ENCODE data around the gene CRY2. TPM values are rescaled to one million over a fixed set of nuclear protein-coding genes. Genes with fewer than 3 reads are reported as not detected.

CRY2 gene
- total and polyA plus RNA-seq, 2 experiments from 2014 or later = 9.5 to 15.4 TPM

DNA sequence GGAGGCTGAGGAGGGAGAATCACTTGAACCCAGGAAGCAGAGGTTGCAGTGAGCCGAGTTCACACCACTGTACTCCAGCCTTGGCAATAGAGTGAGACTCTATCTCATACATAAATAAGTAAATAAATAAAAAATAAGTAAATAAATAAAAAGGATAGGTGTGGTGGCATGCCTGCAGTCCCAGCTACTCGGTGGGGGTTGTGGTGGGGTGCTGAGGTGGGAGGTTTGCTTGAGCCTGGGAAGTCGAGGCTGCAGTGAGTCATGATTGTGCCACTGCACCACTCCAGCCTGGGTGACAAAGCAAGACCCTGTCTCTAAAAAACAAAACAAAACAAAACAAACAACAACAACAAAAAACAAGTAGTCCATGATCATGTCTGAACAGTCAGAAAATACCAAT lies 78.3 kb downstream of the CRY2 start:
- ATAC-seq = no peak
- TF ChIP-seq ZNF114 (CRISPR knock-in tag; IDR thresholded peaks at IDR 0.05) (no peak), EZH2 (IDR thresholded peaks at IDR 0.05; ENCODE audit: low read depth, unreplicated experiment) (no peak), NANOG (IDR thresholded peaks at IDR 0.05; ENCODE audit: borderline replicate concordance) (no peak), STAT1 (IDR thresholded peaks at IDR 0.05; ENCODE audit: unreplicated experiment) (no peak), EZH2phosphoT487 (IDR thresholded peaks at IDR 0.05; ENCODE audit: unreplicated experiment) (no peak)
- TF ChIP-seq, protein P1, sequence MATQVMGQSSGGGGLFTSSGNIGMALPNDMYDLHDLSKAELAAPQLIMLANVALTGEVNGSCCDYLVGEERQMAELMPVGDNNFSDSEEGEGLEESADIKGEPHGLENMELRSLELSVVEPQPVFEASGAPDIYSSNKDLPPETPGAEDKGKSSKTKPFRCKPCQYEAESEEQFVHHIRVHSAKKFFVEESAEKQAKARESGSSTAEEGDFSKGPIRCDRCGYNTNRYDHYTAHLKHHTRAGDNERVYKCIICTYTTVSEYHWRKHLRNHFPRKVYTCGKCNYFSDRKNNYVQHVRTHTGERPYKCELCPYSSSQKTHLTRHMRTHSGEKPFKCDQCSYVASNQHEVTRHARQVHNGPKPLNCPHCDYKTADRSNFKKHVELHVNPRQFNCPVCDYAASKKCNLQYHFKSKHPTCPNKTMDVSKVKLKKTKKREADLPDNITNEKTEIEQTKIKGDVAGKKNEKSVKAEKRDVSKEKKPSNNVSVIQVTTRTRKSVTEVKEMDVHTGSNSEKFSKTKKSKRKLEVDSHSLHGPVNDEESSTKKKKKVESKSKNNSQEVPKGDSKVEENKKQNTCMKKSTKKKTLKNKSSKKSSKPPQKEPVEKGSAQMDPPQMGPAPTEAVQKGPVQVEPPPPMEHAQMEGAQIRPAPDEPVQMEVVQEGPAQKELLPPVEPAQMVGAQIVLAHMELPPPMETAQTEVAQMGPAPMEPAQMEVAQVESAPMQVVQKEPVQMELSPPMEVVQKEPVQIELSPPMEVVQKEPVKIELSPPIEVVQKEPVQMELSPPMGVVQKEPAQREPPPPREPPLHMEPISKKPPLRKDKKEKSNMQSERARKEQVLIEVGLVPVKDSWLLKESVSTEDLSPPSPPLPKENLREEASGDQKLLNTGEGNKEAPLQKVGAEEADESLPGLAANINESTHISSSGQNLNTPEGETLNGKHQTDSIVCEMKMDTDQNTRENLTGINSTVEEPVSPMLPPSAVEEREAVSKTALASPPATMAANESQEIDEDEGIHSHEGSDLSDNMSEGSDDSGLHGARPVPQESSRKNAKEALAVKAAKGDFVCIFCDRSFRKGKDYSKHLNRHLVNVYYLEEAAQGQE (IDR thresholded peaks at IDR 0.05; ENCODE audit: unreplicated experiment) = no peak

DNA sequence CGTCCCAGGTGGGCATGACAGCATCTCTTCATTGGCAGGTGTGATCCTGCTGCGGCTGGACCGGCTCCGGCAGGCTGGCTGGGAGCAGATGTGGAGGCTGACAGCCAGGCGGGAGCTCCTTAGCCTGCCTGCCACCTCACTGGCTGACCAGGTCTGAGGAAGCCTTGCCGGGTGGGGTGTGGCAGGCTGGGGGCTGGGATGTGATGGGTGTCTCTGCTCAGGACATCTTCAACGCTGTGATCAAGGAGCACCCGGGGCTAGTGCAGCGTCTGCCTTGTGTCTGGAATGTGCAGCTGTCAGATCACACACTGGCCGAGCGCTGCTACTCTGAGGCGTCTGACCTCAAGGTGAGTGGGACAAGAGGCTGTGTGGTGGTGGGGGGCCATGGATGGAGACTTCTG lies 78.7 kb downstream of the CRY2 start:
- Histone ChIP-seq H4K20me1 (replicated peaks; ENCODE audit: insufficient read depth) (peaks cover 6% of the 10 kb centered on the region; the same call in 1 of the 2 replicates), H3K9me2 (ENCODE audit: insufficient read depth) (no peaks in the 10 kb centered on the region), H3K27ac (ENCODE audit: low read depth) (no peak overlapping the region), H3K4me2 (no peak overlapping the region), H3K79me2 (replicated peaks; ENCODE audit: insufficient read depth) (peaks cover 19% of the 10 kb centered on the region), H3K4me3 (no peak overlapping the region), H3K27me3 (ENCODE audit: insufficient read depth) (peaks cover 2% of the 10 kb centered on the region; the same call in 1 of the 2 replicates), H2AFZ (no peak overlapping the region), H3K4me1 (ENCODE audit: insufficient read depth) (peaks cover 15% of the 10 kb centered on the region), H3F3A (replicated peaks; ENCODE audit: low read depth) (peaks cover 12% of the 10 kb centered on the region), H3K36me3 (ENCODE audit: insufficient read depth) (no peaks in the 10 kb centered on the region)
- Mint-ChIP-seq H3K4me1 (peaks cover 20% of the 10 kb centered on the region), H3K27me3 (ENCODE audit: insufficient read depth, low read depth, poor library complexity) (peaks cover 19% of the 10 kb centered on the region), H3K36me3 (ENCODE audit: low read depth) (peaks cover 45% of the 10 kb centered on the region), H3K27ac (no peak overlapping the region), H3K9me3 (no peaks in the 10 kb centered on the region; the same call in 2 of the 3 replicates), H3K4me3 (no peak overlapping the region)
- TF ChIP-seq ZNF114 (CRISPR knock-in tag; IDR thresholded peaks at IDR 0.05) = no peak
- no peak for TF ChIP-seq NANOG (IDR thresholded peaks at IDR 0.05; ENCODE audit: borderline replicate concordance)
- TF ChIP-seq EZH2phosphoT487 (IDR thresholded peaks at IDR 0.05; ENCODE audit: unreplicated experiment) = no peak
- DNase-seq (ENCODE audit: low spot score) (no peak), ATAC-seq (no peak)

More for the DNA sequence above, 78.3 kb downstream of the CRY2 start:
- Histone ChIP-seq H3K36me3 (ENCODE audit: insufficient read depth) (no peaks in the 10 kb centered on the region), H3K9me2 (ENCODE audit: insufficient read depth) (no peaks in the 10 kb centered on the region), H3F3A (replicated peaks; ENCODE audit: low read depth) (peaks cover 14% of the 10 kb centered on the region), H3K4me2 (no peak overlapping the region), H3K27me3 (ENCODE audit: insufficient read depth) (peaks cover 6% of the 10 kb centered on the region; the same call in 1 of the 2 replicates), H3K79me2 (replicated peaks; ENCODE audit: insufficient read depth) (peaks cover 19% of the 10 kb centered on the region), H3K4me3 (no peak overlapping the region), H3K4me1 (ENCODE audit: insufficient read depth) (peaks cover 20% of the 10 kb centered on the region), H3K27ac (ENCODE audit: low read depth) (no peak overlapping the region), H4K20me1 (replicated peaks; ENCODE audit: insufficient read depth) (peaks cover 6% of the 10 kb centered on the region; the same call in 1 of the 2 replicates), H2AFZ (no peak overlapping the region)
- Mint-ChIP-seq H3K4me1 (peaks cover 23% of the 10 kb centered on the region), H3K36me3 (ENCODE audit: low read depth) (peaks cover 45% of the 10 kb centered on the region), H3K27me3 (ENCODE audit: insufficient read depth, low read depth, poor library complexity) (peaks cover 22% of the 10 kb centered on the region), H3K27ac (no peak overlapping the region), H3K4me3 (no peak overlapping the region; the same call in 2 of the 3 replicates), H3K9me3 (no peaks in the 10 kb centered on the region; the same call in 2 of the 3 replicates)
- DNase-seq (ENCODE audit: low spot score) = no peak

Measured in GM23338 (cell line).